ENCODE measurements around the gene TXNL1.

Gene TXNL1

DNA sequence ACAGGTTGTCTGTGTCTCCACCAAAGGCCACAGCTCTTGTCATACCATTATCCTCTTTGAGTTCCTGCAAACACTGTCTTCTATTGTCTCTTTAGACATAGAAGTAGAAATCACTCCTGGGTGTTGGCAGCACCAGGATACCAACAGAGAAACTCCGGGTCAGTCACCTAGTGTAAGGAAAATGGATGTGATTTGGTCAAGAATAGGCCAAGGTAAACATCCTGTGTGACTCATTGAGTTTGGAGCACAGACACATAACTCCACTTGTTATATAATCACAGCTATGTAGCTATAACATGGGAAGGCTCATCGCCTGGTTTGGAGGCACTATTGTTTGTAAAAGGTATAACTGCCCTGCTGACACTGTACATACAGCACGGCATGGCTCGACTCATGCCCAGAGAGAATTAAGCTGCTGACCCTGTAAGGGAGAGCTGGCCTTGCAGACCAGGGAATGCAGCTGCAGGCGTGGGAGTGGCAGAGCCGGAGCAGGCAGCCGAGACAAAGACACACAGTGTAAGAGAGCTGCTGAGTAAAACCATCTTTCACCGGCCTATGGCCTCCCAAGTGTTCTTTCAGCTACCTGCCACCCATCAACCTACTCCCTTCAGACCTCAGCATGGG lies 3.4 kb upstream of the TXNL1 start:
- Histone ChIP-seq H3K4me3 (ENCODE audit: low read depth, low read length) (no peak overlapping the region), H3K36me3 (ENCODE audit: control insufficient read depth, insufficient read depth, low read length) (no peaks in the 10 kb centered on the region), H3K27ac (no peak overlapping the region), H3K9ac (no peak overlapping the region), H2AFZ (no peak overlapping the region), H3K9me3 (ENCODE audit: control insufficient read depth, low read length) (no peaks in the 10 kb centered on the region), H3K4me2 (ENCODE audit: low read length) (no peak overlapping the region), H3K4me1 (peaks cover 4% of the 10 kb centered on the region), H3K79me2 (peaks cover 12% of the 10 kb centered on the region), H3K27me3 (ENCODE audit: control insufficient read depth, insufficient read depth, low read length) (no peaks in the 10 kb centered on the region)
- TF ChIP-seq, protein P1, sequence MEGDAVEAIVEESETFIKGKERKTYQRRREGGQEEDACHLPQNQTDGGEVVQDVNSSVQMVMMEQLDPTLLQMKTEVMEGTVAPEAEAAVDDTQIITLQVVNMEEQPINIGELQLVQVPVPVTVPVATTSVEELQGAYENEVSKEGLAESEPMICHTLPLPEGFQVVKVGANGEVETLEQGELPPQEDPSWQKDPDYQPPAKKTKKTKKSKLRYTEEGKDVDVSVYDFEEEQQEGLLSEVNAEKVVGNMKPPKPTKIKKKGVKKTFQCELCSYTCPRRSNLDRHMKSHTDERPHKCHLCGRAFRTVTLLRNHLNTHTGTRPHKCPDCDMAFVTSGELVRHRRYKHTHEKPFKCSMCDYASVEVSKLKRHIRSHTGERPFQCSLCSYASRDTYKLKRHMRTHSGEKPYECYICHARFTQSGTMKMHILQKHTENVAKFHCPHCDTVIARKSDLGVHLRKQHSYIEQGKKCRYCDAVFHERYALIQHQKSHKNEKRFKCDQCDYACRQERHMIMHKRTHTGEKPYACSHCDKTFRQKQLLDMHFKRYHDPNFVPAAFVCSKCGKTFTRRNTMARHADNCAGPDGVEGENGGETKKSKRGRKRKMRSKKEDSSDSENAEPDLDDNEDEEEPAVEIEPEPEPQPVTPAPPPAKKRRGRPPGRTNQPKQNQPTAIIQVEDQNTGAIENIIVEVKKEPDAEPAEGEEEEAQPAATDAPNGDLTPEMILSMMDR (IDR thresholded peaks at IDR 0.05) = no peak

DNA sequence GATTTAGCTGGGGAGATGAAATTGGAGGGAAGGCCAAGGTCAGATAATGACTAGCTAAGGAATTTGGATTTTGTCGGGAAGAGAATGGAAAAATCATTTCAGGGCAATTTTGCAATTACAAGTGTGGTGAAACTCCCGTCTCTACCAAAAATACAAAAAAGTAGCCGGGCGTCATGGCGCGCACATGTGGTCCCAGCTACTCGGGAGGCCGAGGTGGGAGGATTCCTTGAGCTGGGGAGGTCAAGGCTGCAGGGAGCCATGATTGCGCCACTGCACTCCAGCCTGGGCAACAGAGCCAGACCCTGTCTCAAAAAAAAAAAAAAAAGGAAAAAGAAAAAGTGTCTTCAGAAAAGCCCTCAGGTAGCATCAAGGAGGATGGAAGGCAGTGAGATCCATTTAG lies 1.2 kb upstream of the TXNL1 start:
- Histone ChIP-seq H2AFZ (peak overlapping the region; percentile 99), H3K4me2 (ENCODE audit: low read length) (no peak overlapping the region), H3K9ac (no peak overlapping the region), H3K79me2 (peaks cover 28% of the 10 kb centered on the region), H3K4me3 (ENCODE audit: low read depth, low read length) (no peak overlapping the region), H3K36me3 (ENCODE audit: control insufficient read depth, insufficient read depth, low read length) (no peaks in the 10 kb centered on the region), H3K4me1 (peaks cover 4% of the 10 kb centered on the region), H3K9me3 (ENCODE audit: control insufficient read depth, low read length) (no peaks in the 10 kb centered on the region), H3K27ac (peak overlapping the region; percentile 91), H3K27me3 (ENCODE audit: control insufficient read depth, insufficient read depth, low read length) (no peaks in the 10 kb centered on the region)
- TF ChIP-seq, protein P1 (IDR thresholded peaks at IDR 0.05) = no peak

DNA sequence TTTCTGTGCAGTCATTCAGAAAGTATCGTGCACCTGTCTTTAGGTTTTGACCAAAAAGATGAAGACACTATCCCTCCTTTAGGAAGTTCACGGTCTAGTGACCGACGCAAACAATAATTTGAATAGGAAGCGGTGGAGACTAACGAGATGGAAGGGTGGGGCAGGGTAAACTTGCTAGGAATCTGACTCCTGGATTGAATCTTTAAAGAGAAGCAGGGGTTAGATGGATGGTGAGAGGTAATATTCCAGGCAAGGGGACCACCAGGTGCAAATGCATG lies 651 bp upstream of the TXNL1 start:
- H3K79me2 ChIP-seq = peaks cover 33% of the 10 kb centered on the region
- peak overlapping the region; percentile 59 for H3K4me2 ChIP-seq (ENCODE audit: low read length)
- H3K27ac ChIP-seq = peak overlapping the region; percentile 91
- peak overlapping the region; percentile 99 for H2AFZ ChIP-seq
- H3K27me3 ChIP-seq (ENCODE audit: control insufficient read depth, insufficient read depth, low read length) = no peaks in the 10 kb centered on the region
- TF ChIP-seq, protein P1 (IDR thresholded peaks at IDR 0.05) = no peak
- H3K36me3 ChIP-seq (ENCODE audit: control insufficient read depth, insufficient read depth, low read length) = no peaks in the 10 kb centered on the region
- no peaks in the 10 kb centered on the region for H3K9me3 ChIP-seq (ENCODE audit: control insufficient read depth, low read length)
- H3K9ac ChIP-seq = no peak overlapping the region
- H3K4me3 ChIP-seq (ENCODE audit: low read depth, low read length) = peak overlapping the region; percentile 97
- H3K4me1 ChIP-seq = peaks cover 4% of the 10 kb centered on the region

DNA sequence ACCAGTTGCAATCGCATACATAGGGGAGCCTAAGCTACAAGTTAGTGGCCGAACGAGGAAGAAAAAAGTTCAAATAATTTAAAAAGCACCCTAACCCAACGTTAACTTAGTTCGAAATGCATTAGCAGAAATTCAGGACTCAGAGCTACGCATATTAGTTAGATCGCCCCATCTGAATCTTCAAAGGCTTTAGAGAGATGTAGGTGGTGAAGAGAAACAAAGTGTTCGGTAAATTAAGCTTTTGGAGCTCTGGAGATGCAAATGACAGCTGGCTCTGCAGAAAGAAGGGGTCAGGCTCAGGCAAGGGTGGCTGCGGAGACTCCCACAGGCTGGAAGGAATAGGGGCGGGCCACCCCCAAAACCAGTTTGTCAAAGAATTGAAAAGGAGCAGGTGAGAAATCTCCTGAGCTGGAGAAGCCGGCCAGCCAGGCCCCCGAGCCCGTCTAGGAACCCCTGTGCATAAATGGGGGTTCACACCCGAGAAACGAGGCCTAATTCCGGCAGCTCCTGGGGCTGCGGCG lies 621 bp downstream of the TXNL1 start:
- Histone ChIP-seq H3K4me3 (ENCODE audit: low read depth, low read length) (peak overlapping the region; percentile 97), H3K4me1 (peaks cover 4% of the 10 kb centered on the region), H3K27ac (peak overlapping the region; percentile 91), H3K79me2 (peaks cover 43% of the 10 kb centered on the region), H3K9ac (peak overlapping the region; percentile 95), H3K9me3 (ENCODE audit: control insufficient read depth, low read length) (no peaks in the 10 kb centered on the region), H3K27me3 (ENCODE audit: control insufficient read depth, insufficient read depth, low read length) (no peaks in the 10 kb centered on the region), H2AFZ (peak overlapping the region; percentile 91), H3K36me3 (ENCODE audit: control insufficient read depth, insufficient read depth, low read length) (no peaks in the 10 kb centered on the region), H3K4me2 (ENCODE audit: low read length) (peak overlapping the region; percentile 59)
- TF ChIP-seq, protein P1 (IDR thresholded peaks at IDR 0.05) = no peak

DNA sequence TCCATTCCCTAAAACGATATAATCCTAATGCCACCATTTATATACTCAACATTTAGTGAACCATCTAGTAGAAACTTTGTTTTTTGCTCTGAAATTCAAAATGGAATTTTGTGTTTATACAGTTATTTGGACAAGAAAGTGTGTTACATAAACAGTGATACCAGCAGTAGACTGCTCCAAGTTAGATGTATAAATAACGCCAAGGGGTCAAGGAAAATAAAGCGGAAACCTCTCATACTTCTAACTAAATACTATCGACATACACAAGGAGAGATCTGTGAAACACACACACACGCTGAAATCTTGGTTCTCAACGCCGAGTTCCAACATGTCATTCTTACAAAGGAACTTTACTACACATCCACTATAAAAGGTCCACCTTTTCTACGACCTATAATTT lies 1.2 kb downstream of the TXNL1 start:
- Histone ChIP-seq H3K9ac (peak overlapping the region; percentile 95), H3K4me3 (ENCODE audit: low read depth, low read length) (peak overlapping the region; percentile 97), H3K27ac (no peak overlapping the region), H3K4me2 (ENCODE audit: low read length) (peak overlapping the region; percentile 59), H3K36me3 (ENCODE audit: control insufficient read depth, insufficient read depth, low read length) (no peaks in the 10 kb centered on the region), H3K9me3 (ENCODE audit: control insufficient read depth, low read length) (no peaks in the 10 kb centered on the region), H3K27me3 (ENCODE audit: control insufficient read depth, insufficient read depth, low read length) (no peaks in the 10 kb centered on the region), H3K79me2 (peaks cover 49% of the 10 kb centered on the region), H2AFZ (no peak overlapping the region), H3K4me1 (peaks cover 4% of the 10 kb centered on the region)
- TF ChIP-seq, protein P1 (IDR thresholded peaks at IDR 0.05) = no peak
